H1 (cell line): ENCODE data around the gene PRSS36. TPM values are rescaled to one million over a fixed set of nuclear protein-coding genes. Genes with fewer than 3 reads are reported as not detected.

Source experiments
- BCL11A ChIP-seq, 2 experiments: IDR thresholded peaks; one replicate each; pipeline ENCODE4 v1.6.1; 2011; ENCODE audit warnings: low read depth in 2 of 2, low read length in 2 of 2, mild to moderate bottlenecking in 2 of 2
- GTF2F1 ChIP-seq: IDR thresholded peaks from 2 replicates; pipeline ENCODE4 v1.6.1; 2012; ENCODE audit warnings: low read depth, low read length, improper control_type of control experiment, borderline replicate concordance
- JUND ChIP-seq: IDR thresholded peaks from 2 replicates; pipeline ENCODE4 v1.6.1; 2011; ENCODE audit warnings: mild to moderate bottlenecking, improper control_type of control experiment, low read length
- POLR2A ChIP-seq, 2 experiments: IDR thresholded peaks; 1 replicate in 1 of 2; 2 replicates in 1 of 2; pipeline ENCODE4 v1.6.1; 2011; ENCODE audit warnings: low read depth in 2 of 2, low read length in 2 of 2, mild to moderate bottlenecking in 2 of 2; ENCODE audit errors: control extremely low read depth in 1 of 2
- RFX5 ChIP-seq: IDR thresholded peaks from 2 replicates; pipeline ENCODE4 v1.6.1; 2011; ENCODE audit warnings: low read depth, low read length, improper control_type of control experiment, borderline replicate concordance
- SIN3A ChIP-seq, 2 experiments: IDR thresholded peaks in 1 of 2; conservative IDR thresholded peaks in 1 of 2; 2 replicates each; pipeline ENCODE4 v1.6.1; 2011 to 2012; ENCODE audit warnings: low read length in 2 of 2, improper control_type of control experiment in 1 of 2, low read depth in 1 of 2, mild to moderate bottlenecking in 1 of 2
- SIX5 ChIP-seq: IDR thresholded peaks from 2 replicates; pipeline ENCODE4 v1.6.1; 2011; ENCODE audit warnings: mild to moderate bottlenecking, low read depth, low read length
- SP1 ChIP-seq: IDR thresholded peaks from 2 replicates; pipeline ENCODE4 v1.6.1; 2011; ENCODE audit warnings: low read depth, low read length
- TCF12 ChIP-seq: IDR thresholded peaks from 2 replicates; pipeline ENCODE4 v1.6.1; 2011; ENCODE audit warnings: low read depth, mild to moderate bottlenecking, low read length
- TEAD4 ChIP-seq: IDR thresholded peaks from 2 replicates; pipeline ENCODE4 v1.6.1; 2012; ENCODE audit warnings: low read depth, low read length, inconsistent platforms, mixed read lengths
- polyA plus RNA-seq, 7 experiments: library from polyadenylated mRNA; depleted of rRNA in 3 of 7; stranded (reverse) in 5 of 7; unstranded in 2 of 7; fragments of >200 nt in 5 of 7; fragments of 200-250 nt in 2 of 7; gene quantifications; 1 replicate in 5 of 7; 2 replicates in 1 of 7; 4 replicates in 1 of 7; pipeline versions ENCODE4 v1.2.1 to v1.2.3, GENCODE V29; 2011 to 2013; ENCODE audit warnings: missing spikeins in 2 of 7, mixed read lengths in 2 of 7
- total RNA-seq: library from RNA; stranded (reverse); fragmentation: NEBNext Ultra II Directional; extraction: Animal tissue kit (Norgen Biotek cat#: 25700); gene quantifications from 2 replicates; pipeline ENCODE4 v1.2.1, GENCODE V29; 2021
- TF ChIP-seq, protein P1 (sequence below): IDR thresholded peaks from 2 replicates; pipeline ENCODE4 v1.6.1; 2012; ENCODE audit warnings: low read length, inconsistent platforms
- TF ChIP-seq, protein P2 (sequence below): IDR thresholded peaks from 2 replicates; pipeline ENCODE4 v1.6.1; 2011; ENCODE audit warnings: low read depth, mild to moderate bottlenecking, low read length; ENCODE audit not compliant: insufficient read depth

The PRSS36 gene
- total and polyA plus RNA-seq, 2 of the 8 experiments (the other 6 are each of a cell fraction or from before 2014, with no cell fraction given) = 1.3 to 1.9 TPM

DNA sequence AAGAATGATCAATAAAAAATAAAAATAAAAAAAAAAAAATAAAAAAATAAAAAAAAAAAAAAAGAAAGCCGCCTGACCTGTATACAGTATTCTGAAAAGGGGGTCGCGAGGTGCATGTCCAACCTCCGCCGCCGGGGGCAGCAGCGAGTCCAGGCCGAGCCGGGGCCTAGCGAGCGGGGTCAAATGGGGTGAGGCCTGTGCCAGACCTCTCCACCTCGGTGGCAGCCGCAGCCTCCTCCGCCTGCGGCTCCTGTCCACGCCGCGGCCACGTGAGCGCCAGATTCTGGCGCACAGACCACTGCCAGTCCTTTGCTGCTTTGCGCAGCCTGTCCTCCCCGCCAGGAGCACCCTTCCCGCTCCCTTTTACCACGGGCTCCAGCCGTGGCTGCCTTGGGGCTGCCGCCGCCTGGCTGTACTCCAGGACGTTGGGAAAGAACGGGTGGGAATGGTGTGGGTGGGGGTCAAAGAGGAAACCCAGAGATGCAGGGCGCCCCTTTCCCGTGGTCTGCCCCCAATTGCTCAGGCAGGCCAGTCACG, 44.1 kb downstream of the PRSS36 start (continued):
- TF ChIP-seq JUND (no peak), POLR2A (IDR thresholded peaks at IDR 0.05; ENCODE audit: control extremely low read depth in 1 of 2, low read depth in 2 of 2, low read length in 2 of 2) (no peak), SP1 (no peak), SIX5 (no peak), GTF2F1 (no peak), SIN3A (conservative IDR thresholded peaks at IDR 0.05 in 1 of 2, IDR thresholded peaks at IDR 0.05 in 1 of 2; ENCODE audit: low read depth in 1 of 2, low read length in 2 of 2) (0 out of 4 replicates have a peak, but pooled peaks of 1 of the 2 experiments have one; percentile 42), RFX5 (no peak), BCL11A (IDR thresholded peaks at IDR 0.05; ENCODE audit: low read depth in 2 of 2, low read length in 2 of 2) (no peak), TEAD4 (peak; percentile 20; the same call in 1 of the 2 replicates), TCF12 (no peak)
- TF ChIP-seq, protein P1, sequence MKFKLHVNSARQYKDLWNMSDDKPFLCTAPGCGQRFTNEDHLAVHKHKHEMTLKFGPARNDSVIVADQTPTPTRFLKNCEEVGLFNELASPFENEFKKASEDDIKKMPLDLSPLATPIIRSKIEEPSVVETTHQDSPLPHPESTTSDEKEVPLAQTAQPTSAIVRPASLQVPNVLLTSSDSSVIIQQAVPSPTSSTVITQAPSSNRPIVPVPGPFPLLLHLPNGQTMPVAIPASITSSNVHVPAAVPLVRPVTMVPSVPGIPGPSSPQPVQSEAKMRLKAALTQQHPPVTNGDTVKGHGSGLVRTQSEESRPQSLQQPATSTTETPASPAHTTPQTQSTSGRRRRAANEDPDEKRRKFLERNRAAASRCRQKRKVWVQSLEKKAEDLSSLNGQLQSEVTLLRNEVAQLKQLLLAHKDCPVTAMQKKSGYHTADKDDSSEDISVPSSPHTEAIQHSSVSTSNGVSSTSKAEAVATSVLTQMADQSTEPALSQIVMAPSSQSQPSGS = no peak
- TF ChIP-seq, protein P2, sequence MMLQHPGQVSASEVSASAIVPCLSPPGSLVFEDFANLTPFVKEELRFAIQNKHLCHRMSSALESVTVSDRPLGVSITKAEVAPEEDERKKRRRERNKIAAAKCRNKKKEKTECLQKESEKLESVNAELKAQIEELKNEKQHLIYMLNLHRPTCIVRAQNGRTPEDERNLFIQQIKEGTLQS = no peak
